Posterior cingulate gyrus (tissue), 11 donors: Measurements from ENCODE around the gene KCNC4.

Source experiments
- DNase-seq, 10 donors: peaks; one replicate each; pipeline versions ENCODE4 v3.0.0 to v3.0.0-alpha.2; 2020 to 2021; ENCODE audit warnings: mixed read lengths in 3 of 10
- intact Hi-C: fragments of 100-400 bp; cut with DNase I; formaldehyde crosslinking; loops from one replicate; pipeline ENCODE4 v1.15.1; 2023

KCNC4 gene

DNA sequence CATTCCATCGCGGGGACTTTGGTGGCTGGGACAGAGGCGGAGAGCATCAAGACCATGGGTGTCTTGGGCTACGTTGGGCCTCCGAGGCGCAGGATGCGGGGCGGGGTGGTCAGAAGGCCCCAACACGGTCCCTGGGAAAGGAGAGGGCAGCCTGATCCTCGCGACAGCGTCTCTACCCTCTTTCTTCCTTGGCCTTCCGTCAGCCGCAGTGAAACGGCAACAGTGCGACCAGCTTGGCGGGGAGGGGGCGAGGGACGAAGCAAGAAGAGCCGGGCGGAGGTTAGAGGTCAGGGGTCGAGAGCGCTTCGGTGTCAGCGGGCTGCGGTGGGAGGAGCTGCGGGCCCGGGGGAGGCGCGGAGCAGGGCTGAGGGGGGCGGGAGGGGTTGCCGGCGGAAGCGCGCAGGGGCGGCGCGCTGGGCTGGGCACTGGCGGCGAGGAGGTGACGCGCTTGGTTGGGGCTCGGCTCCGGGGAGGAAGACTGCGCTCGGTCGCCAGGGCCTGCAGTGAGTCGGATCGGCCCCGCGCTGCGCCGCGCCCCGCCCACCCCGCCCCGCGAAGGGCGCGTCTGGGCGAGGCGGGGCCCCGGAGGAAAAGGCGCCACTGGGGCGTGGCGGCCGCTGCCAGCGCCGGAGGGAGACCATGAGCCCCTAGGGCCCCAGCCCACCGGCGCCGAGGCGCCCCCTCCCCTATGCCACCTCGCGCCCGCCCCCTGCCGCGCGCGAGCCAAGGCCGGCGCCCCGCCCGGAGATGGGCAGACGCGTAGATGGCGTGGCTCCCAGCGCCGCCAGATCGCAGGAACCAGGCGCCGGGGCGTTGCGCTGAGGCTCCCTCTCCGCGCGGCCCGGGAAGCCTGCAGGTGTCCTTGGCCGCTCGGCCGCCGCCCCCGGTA, at the start of gene KCNC4:
Gene KCNC4 (plus strand): TSS at position 600 of the 889 bp plus-strand sequence. CDS start 1,186 bp downstream, outside the sequence.
- intact Hi-C loops: loop anchor here (5.0 kb wide), 1 partner anchor 287 kb away; no protein-coding TSS in a partner anchor
- DNase-seq: peak; percentile 48 to 96 (median 77)

DNA sequence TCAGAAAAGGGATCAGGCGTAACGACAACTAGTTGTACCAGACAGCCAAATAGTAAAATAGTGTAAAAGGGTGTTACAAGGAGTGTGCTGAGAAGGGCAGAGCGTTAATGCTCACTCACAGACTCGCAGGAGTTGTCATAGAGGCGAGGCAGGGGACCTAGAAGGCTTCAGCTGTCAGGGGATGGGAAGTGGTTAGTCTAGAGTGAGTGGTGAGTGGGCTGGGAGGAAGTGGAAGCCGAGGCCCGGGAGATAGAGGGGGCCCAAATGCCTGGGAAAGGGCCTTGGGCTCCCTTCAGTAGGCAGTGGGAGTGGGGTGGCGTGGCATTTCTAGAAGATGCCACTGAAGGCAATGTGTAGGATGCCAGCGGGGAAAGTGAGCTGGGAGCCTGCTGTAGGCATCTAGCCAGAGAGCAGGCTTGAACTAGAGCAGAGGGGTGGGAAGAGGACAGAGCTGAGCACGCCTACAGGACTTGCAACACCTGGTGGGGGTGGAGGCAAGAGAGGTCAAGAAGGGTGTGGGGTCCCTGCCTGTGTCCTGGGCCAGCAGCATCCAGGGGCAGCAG, 49.5 kb upstream of the KCNC4 start:
- intact Hi-C loops: no loop called here
- peak in 1 of 10 donors; percentile 88 for DNase-seq

DNA sequence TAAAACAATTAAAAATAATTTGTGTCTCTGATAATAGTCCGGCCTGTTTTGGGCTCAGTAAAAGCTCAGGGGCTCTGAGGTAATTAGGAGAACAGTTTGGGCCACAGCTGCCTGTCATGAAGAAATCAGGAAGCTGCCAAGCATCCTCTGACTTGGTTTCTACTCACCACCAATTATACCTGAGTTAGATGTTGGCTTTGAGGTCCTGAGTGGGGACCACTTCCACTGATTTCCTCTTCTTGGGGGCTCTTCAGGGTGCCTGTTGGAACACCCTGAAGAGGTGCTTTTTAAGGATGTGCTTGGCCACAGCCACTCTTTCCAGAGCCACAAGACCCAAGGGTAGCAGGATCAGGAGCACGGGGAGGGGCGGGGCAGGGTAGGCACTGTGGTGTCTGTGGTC, 48.9 kb upstream of the KCNC4 start:
- no peak for DNase-seq
- intact Hi-C loops: no loop called here

DNA sequence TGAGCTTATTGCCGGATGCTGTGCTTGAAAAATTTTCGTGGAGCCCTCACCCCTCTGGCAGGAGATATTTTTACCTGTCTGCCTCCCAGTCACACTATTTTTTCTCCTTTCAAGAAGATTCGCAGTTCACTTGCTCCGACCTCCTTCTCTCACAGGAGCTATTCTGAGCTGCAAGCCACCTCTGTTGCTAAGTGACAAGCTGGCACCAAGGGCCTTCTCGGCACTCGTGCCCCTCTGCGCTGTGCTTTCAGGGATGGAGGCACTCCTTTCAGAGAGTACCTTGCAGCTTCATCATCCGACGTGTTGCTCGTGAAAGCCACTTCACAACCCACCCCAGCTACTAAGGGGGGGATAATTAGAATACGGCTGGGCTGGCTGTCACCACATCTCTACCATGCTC, 48.3 kb upstream of the KCNC4 start:
- peak in 8 of 10 donors; percentile 60 to 96 (median 76) for DNase-seq
- intact Hi-C loops: no loop called here

DNA sequence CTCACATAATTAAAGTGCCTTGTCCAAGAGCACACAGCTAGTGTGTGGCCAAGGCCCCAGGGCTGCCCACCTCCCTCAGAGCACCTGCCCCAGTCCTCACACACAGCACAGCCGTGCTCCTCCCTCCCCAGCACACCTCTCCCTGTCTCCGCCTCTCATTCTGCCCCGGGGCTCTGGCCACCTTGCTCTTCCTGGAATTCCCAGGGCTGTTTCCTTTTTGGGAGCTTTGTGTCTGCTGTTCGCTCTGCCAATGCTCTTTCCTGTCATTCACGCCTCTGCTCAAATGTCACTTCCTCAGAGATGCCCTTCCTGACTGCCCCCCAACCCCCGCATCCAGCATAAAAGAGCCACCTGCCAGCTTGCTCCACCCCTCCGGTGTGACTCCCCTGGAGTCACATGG, 46.5 kb upstream of the KCNC4 start:
- intact Hi-C loops: no loop called here
- no peak for DNase-seq

DNA sequence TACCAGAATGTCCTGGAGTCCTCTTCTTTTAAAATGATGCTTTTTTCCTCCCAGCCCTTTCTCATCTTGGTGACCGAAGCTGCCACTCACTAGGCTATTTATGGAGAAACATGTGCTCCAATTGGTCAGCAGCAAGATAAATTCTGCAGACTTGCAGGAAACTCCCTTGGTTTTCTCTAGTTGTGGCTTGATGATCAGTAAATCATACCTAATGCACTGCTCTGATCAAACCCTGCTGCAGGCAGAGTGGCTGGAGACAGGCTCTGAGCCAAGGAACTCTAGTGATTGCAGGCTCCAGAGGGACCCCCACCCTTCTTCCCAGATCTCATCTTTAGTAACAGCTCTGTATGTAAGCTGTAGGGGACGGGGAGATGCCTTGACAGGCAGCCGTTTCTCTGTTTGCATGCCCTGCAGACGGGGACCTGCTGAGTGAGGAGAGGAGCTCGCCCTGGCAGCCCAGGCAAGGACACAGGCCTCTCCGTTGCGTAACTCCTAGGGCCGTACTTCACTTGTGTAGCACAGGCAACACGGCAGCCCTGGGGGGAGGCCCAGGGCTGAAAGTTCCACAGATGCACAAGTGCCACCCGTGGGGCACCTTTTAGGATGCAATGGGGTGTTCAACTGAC, 45.3 kb upstream of the KCNC4 start:
- intact Hi-C loops: no loop called here
- peak in 2 of 10 donors; percentile 52 to 79 for DNase-seq

DNA sequence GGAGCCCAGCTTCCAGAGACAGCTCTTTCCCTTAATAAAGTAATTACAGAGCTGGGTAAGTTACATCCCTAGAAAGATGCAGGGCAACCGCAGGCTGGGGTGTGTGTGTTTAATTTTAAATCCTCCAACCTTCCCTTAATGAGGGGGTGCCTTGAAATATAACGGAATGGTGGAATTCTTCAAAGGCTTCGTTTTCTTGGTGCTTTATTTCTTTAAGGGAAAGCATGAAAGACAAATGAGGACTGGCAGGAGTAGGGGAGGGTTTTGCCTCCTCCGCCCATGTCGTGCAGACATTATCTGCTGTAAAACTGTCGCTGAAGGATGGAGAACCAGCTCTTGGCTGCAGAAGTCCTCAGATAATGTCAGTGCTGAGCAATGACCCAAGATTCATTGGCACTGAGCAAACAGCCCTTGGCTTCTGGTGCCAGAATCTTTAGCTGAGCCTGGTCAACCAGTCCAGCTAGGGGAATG, 44.3 kb upstream of the KCNC4 start:
- intact Hi-C loops: no loop called here
- DNase-seq: peak in 1 of 10 donors; percentile 84

DNA sequence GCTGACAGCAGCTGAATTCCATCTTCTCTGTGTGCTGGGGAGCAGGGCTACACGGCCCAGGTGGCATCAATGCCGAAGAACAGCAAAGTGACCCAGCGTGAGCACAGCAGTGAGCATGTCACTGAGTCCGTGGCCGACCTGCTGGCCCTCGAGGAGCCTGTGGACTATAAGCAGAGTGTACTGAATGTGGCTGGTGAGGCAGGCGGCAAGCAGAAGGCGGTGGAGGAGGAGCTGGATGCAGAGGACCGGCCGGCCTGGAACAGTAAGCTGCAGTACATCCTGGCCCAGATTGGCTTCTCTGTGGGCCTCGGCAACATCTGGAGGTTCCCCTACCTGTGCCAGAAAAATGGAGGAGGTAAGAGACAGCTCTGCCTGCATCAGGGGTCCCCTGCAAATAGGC, 43.3 kb upstream of the KCNC4 start:
- intact Hi-C loops: no loop called here
- peak in 5 of 10 donors; percentile 55 to 93 (median 86) for DNase-seq

DNA sequence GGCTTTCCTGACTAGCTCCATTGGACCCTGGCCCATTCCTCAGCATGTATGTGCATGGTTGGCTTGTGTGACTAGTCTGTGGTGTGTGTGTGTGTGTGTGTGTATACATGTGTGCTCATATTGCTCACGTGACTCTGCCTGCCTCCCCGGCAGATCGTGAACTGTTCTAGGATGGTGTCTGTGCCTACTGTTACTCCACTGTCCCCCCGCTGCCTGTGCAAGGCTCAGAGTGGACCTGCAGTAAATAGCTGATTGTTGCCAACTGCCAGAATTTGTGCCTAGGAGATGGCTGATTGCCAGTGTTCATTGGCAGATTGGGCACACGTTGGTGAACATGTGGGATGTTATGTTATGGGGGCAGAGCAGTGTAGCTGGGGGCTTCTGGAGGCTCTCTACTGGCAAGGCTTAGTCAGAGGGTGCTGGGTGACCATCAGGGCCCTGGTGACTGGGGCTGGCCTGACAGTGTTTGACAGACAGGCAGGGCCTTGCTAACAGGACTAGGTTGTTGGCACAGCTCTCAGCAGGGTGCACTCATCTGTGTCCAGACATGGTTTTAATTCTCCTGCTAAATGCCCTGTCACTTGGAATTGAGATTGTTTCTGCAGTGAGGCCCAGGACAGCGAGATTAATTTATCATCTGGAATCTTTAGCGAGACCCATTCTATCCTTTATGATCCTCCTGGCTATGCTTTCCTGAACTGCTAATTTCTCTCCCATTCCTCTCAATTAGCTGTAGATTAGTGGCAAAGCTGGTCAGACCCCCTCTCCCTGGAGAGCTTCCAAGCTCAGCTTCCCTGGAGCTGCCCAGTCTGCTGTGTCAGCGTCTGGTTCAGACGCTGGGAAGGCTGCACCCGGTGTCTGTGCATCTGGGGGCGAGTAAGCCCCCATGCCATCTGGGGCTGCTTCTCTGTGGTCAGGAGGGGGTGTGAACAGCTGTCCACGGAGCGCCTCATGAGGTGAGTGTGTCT, 39.1 kb upstream of the KCNC4 start:
- DNase-seq: peak in 2 of 10 donors; percentile 75 to 82
- intact Hi-C loops: no loop called here

DNA sequence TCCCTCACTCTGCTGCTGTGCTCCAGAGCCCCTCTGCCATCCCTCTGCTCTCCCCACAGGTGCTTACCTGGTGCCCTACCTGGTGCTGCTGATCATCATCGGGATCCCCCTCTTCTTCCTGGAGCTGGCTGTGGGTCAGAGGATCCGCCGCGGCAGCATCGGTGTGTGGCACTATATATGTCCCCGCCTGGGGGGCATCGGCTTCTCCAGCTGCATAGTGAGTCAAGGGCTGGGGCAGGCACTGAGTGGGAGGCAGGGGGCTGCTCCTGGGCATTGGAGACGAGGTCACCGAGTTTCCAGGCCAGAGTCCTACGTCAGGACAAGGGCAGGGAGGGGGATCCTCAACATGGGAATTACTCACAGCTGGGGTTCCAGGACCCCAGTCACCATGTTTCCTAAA, 38.1 kb upstream of the KCNC4 start:
- DNase-seq: no peak
- intact Hi-C loops: no loop called here

DNA sequence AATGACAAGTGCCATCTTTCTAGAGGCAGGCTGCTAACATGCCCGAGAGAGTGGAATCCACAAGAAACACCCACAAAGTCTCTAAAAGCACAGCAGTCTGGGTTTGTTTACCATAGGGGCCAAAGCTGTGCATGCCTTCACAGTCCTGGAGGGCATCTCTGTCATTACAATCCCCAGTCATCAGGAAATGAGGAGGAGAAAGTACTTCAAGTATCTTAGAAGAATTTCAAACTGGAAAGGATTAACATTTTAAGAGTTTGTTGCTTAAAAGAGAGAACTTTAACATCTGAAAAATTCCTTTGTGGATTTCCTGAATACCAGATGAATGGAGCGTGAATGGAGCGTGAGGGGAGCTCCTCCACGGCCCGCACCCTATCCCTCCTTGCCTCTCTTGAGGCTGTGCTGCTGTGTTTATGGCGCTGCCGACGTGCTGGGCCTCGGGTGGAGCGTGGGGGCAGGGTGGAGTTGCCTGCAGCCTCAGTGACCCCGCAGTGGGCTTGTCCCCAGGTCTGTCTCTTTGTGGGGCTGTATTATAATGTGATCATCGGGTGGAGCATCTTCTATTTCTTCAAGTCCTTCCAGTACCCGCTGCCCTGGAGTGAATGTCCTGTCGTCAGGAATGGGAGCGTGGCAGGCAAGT, 36.5 kb upstream of the KCNC4 start:
- intact Hi-C loops: no loop called here
- no peak for DNase-seq

DNA sequence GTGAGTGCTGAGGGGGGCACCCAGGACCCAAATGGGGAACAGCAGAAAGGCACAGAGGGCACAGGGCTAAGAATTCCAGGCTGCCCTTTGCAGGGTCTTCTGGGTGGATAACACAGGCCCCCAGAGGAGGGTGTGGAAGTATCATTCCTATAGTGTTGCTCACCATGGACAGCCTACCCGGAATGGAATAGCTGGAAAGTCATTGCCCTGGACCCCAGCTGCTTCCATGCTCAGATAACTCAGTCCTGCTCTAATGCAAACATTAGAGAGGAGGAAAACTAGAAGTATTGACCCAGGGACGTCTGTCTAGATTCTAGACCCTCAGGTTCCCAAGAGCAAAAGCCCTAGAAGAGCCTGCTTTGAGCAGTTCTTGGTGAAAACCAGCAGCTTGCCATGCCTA, 35.2 kb upstream of the KCNC4 start:
- DNase-seq: no peak

DNA sequence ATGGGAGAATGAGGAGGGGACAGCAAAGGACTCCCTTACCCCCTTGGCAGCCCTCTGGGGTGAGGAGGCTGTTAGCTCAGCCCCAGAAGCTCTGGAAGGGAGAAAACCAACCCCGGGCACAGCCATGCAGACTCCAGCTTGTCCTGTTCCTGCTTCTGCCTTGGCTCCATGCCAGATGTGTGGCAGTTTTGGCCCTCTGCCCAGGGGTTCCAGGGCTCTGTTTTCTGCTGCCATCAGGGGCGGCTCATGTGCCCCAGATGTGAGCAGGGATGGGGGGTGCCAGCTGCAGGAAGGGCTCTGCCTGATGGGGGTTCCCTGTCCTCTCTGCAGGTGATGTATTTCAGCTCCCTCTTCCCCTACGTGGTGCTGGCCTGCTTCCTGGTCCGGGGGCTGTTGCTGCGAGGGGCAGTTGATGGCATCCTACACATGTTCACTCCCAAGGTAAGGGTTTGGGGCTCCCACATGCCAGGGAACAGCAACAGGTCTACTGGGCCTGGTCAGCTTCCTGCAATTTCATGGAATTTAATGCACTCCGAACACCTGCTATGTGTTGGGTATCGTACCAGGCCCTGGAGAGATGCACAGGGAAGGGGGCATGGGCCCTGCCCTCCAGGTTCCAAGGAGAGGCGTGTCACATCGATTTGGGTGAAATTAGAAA, 33.7 kb upstream of the KCNC4 start:
- DNase-seq: peak in 8 of 10 donors; percentile 50 to 92 (median 66)
- intact Hi-C loops: no loop called here

More for the DNA sequence above, 35.2 kb upstream of the KCNC4 start:
- intact Hi-C loops: no loop called here

DNA sequence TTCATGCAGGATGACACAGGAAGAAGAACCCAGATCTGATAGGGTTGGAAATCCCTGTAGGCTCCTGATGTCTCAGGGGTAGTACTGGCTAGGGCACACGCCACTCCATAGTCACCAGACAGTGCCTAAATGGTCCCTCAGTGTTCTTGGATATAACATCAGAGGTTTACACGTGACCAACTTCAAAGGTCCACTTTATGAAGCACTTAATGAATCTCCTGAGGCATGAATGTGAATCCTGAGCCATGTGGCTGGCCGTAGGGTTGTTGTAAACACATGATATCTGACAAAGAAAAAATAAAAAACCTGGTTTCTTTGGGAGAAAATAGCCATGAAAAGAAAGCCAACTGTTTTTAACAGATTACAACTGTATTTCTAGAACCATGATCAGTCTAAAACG, 32.3 kb upstream of the KCNC4 start:
- intact Hi-C loops: no loop called here

DNA sequence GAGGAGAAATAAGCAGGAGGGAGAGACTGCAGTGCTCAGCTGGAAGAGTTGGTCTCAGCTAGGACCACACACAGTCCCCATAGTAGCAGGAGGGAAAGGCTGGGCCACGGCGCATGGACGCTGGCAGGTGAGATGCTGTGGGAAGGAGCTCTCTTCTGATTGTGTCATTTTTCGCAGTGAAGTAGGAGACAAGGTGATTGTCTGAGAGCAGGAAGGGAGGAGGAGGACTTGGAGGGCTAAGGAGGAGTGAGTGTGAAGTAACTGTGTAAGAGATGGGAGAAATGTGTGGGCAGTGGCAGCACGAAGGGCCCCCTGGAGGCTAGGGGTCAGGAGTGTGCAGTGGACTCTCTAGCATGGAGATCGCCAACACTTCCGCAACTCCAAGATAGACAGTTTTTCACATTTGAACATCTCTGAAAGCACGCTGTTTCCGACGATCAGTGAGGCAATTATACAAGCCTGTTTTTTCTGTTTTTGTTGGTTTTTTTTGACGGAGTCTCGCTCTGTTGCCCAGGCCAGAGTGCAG, 26.4 kb upstream of the KCNC4 start:
- peak in 2 of 10 donors; percentile 5 to 43 for DNase-seq
- intact Hi-C loops: no loop called here

More for the DNA sequence above, 32.3 kb upstream of the KCNC4 start:
- no peak for DNase-seq

DNA sequence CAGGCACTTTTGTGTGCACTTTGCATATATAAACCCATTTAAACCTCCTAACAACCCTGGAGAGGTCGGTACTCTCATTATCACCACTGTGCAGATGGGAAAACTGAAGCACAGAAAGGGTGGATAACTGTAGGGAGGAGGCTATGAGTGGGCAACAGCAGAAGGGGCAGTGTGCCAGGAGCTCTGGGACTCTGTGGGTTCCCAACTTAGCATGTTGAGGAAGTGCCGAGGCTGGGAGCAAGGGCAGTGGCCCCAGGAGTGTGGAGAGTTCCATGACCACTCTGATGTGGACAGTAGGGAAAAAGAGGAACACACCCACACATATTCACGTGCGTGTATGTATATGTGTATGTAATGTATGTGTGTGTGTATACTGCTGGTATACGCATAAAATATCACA, 25.7 kb upstream of the KCNC4 start:
- intact Hi-C loops: no loop called here
- peak in 2 of 10 donors; percentile 56 to 80 for DNase-seq

DNA sequence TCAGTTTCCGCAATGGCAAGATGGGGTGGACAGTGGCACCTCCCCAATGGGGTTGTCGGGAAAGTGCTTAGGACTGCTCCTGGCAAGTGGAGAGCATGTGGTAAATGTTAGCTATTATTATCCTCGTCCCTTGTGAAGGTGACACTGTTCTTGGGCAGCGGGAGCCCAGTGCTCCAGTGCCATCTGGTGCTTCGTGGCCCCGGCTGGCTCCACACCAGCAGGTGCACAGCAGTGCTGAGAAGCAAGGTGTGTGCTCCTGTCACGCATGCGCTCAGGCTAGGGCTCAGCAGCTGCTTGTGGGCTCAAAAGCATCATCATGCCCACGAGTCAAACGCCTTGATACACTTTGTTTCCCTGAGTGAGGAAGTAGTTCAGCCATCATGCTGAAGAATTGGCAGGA, 24.9 kb upstream of the KCNC4 start:
- intact Hi-C loops: no loop called here

DNA sequence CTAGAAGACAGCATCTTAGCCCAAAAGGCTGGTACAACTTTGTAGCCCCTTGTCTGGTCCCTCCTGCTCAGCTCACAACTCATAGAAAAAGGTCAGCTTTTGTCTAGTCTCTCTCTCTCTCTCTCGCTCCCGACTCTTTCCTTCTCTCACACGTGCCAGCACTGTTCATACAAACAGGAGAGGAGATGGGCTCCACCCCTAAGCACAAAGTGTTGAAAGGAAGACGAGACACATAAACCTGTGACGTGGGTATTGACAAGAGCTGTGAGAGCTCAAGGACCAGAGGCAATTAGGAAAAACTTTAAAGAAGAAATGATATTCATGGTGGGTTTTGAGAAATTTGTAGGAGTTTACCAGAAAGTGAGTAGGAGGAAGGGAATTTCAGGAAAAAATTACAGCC, 23.6 kb upstream of the KCNC4 start:
- intact Hi-C loops: no loop called here
- no peak for DNase-seq

More for the DNA sequence above, 24.9 kb upstream of the KCNC4 start:
- DNase-seq: peak in 2 of 10 donors; percentile 77 to 88
